Activated CD8-positive, alpha-beta memory T cell treated with anti-CD3 and anti-CD28 coated beads for 24 hours (primary cell): Measurements from ENCODE around the gene SINHCAF.
"Not testable (repeated sequence)": the region's sequence is repeated elsewhere in the genome, so short reads cannot be mapped to it uniquely, and the experiment has no call there.

Experiments
- DNase-seq: peaks from one replicate; pipeline ENCODE4 v3.0.0-alpha.2; 2020

The SINHCAF gene

GRCh38 chr12:31306866-31307265 lies 19.1 kb downstream of the SINHCAF start:
- no peak for DNase-seq

- no peak for DNase-seq
Observed at GRCh38 chr12:31303466-31303865, 22.5 kb downstream of the SINHCAF start.

GRCh38 chr12:31301311-31301710 lies 24.6 kb downstream of the SINHCAF start:
- no peak for DNase-seq

GRCh38 chr12:31300783-31301182 lies 25.2 kb downstream of the SINHCAF start:
- DNase-seq = no peak

- no peak for DNase-seq
Observed at GRCh38 chr12:31300341-31300740, 25.6 kb downstream of the SINHCAF start.

GRCh38 chr12:31298922-31299321 lies 27.0 kb downstream of the SINHCAF start:
- DNase-seq = no peak

- DNase-seq = no peak
Observed at GRCh38 chr12:31298515-31298910, 27.4 kb downstream of the SINHCAF start.

- DNase-seq = no peak
Observed at GRCh38 chr12:31297572-31298514, 28.1 kb downstream of the SINHCAF start.

- no peak for DNase-seq
Observed at GRCh38 chr12:31289441-31289840, 36.5 kb downstream of the SINHCAF start.

GRCh38 chr12:31288381-31288780 lies 37.6 kb downstream of the SINHCAF start:
- no peak for DNase-seq

- no peak for DNase-seq
Observed at GRCh38 chr12:31280183-31280582, 45.8 kb downstream of the SINHCAF start.

- no peak for DNase-seq
Observed at GRCh38 chr12:31279390-31279924, 46.5 kb downstream of the SINHCAF start.

GRCh38 chr12:31278832-31279231 lies 47.1 kb downstream of the SINHCAF start:
- no peak for DNase-seq

GRCh38 chr12:31278424-31278823 lies 47.5 kb downstream of the SINHCAF start:
- DNase-seq = no peak

- no peak for DNase-seq
Observed at GRCh38 chr12:31277081-31277480, 48.9 kb downstream of the SINHCAF start.

GRCh38 chr12:31275491-31275890 lies 50.5 kb downstream of the SINHCAF start:
- DNase-seq = no peak

- no peak for DNase-seq
Observed at GRCh38 chr12:31274520-31275300, 51.2 kb downstream of the SINHCAF start.

GRCh38 chr12:31273794-31274193 lies 52.2 kb downstream of the SINHCAF start:
- DNase-seq = not testable (repeated sequence)

- no peak for DNase-seq
Observed at GRCh38 chr12:31272607-31273225, 53.2 kb downstream of the SINHCAF start.

GRCh38 chr12:31267966-31268365 lies 58.0 kb downstream of the SINHCAF start:
- DNase-seq = no peak

GRCh38 chr12:31265722-31266121 lies 60.2 kb downstream of the SINHCAF start:
- no peak for DNase-seq

- DNase-seq = no peak
Observed at GRCh38 chr12:31263661-31264060, 62.3 kb downstream of the SINHCAF start.

- no peak for DNase-seq
Observed at GRCh38 chr12:31261744-31262143, 64.2 kb downstream of the SINHCAF start.
